GM12878 (cell line): ENCODE results near the gene MYMX. TPM values are rescaled to one million over a fixed set of nuclear protein-coding genes. Genes with fewer than 3 reads are reported as not detected.

Experiments used
- ATF7 ChIP-seq: fragments of 450-650 bp; IDR thresholded peaks from 2 replicates; pipeline ENCODE4 v1.6.1; 2016; ENCODE audit warnings: low read depth, mild to moderate bottlenecking
- BHLHE40 ChIP-seq, 2 experiments: fragments of 450-650 bp in 1 of 2; IDR thresholded peaks; 2 replicates each; pipeline ENCODE4 v1.6.1; 2011 to 2017; ENCODE audit warnings: low read depth in 2 of 2, borderline replicate concordance in 1 of 2, improper control_type of control experiment in 1 of 2, low read length in 1 of 2, mild to moderate bottlenecking in 1 of 2
- CHD1 ChIP-seq: IDR thresholded peaks from 2 replicates; pipeline ENCODE4 v1.6.1; 2012; ENCODE audit warnings: low read depth, low read length, improper control_type of control experiment
- EED ChIP-seq: sonication (generic); IDR thresholded peaks from 2 replicates; pipeline ENCODE4 v1.6.1; 2016; ENCODE audit warnings: antibody characterized with exemption, low read depth
- ETV6 ChIP-seq, 2 experiments: fragments of 450-650 bp in 1 of 2; IDR thresholded peaks in 1 of 2; conservative IDR thresholded peaks in 1 of 2; 2 replicates each; pipeline ENCODE4 v1.6.1; 2014; ENCODE audit warnings: antibody characterized with exemption in 1 of 2, borderline replicate concordance in 1 of 2, low read depth in 1 of 2, mild to moderate bottlenecking in 1 of 2, moderate library complexity in 1 of 2
- IKZF2 ChIP-seq, 2 experiments: fragments of 450-650 bp; IDR thresholded peaks; 2 replicates each; pipeline ENCODE4 v1.6.1; 2017; ENCODE audit warnings: mild to moderate bottlenecking in 2 of 2, moderate library complexity in 2 of 2
- MTA2 ChIP-seq: fragments of 450-650 bp; IDR thresholded peaks from 2 replicates; pipeline ENCODE4 v1.6.1; 2016; ENCODE audit warnings: low read depth, mild to moderate bottlenecking, moderate library complexity
- MYB ChIP-seq: fragments of 150-350 bp; IDR thresholded peaks from 2 replicates; pipeline ENCODE4 v1.6.1; 2014; ENCODE audit warnings: mild to moderate bottlenecking, low read depth, low read length, borderline replicate concordance
- NFIC ChIP-seq: IDR thresholded peaks from 2 replicates; pipeline ENCODE4 v1.6.1; 2012; ENCODE audit warnings: low read depth, mild to moderate bottlenecking, inconsistent platforms, low read length, moderate library complexity
- NR2F1 ChIP-seq: fragments of 450-650 bp; conservative IDR thresholded peaks from 2 replicates; pipeline ENCODE4 v1.6.1; 2017; ENCODE audit warnings: mild to moderate bottlenecking
- PBX3 ChIP-seq: IDR thresholded peaks from 2 replicates; pipeline ENCODE4 v1.6.1; 2011; ENCODE audit warnings: mild to moderate bottlenecking, low read depth, low read length, moderate library complexity; ENCODE audit not compliant: insufficient replicate concordance
- POLR2AphosphoS2 ChIP-seq: IDR thresholded peaks from 2 replicates; pipeline ENCODE4 v1.6.1; 2011; ENCODE audit warnings: low read depth, mild to moderate bottlenecking, low read length, improper control_type of control experiment, moderate library complexity
- POU2F2 ChIP-seq: IDR thresholded peaks from 3 replicates; pipeline ENCODE4 v1.6.1; 2011; ENCODE audit warnings: low read depth, mild to moderate bottlenecking, low read length, borderline replicate concordance
- RAD51 ChIP-seq: fragments of 450-650 bp; IDR thresholded peaks from 2 replicates; pipeline ENCODE4 v1.6.1; 2016; ENCODE audit warnings: moderate library complexity, mild to moderate bottlenecking, inconsistent platforms
- RFX5 ChIP-seq: IDR thresholded peaks from 2 replicates; pipeline ENCODE4 v1.6.1; 2011; ENCODE audit warnings: low read depth, low read length, improper control_type of control experiment
- TCF7 ChIP-seq: IDR thresholded peaks from 2 replicates; pipeline ENCODE4 v1.6.1; 2014; ENCODE audit warnings: antibody characterized with exemption, borderline replicate concordance
- USF1 ChIP-seq: IDR thresholded peaks from 2 replicates; pipeline ENCODE4 v1.6.1; 2011; ENCODE audit warnings: borderline replicate concordance, low read depth, mild to moderate bottlenecking, moderate library complexity, mixed read lengths, low read length; ENCODE audit not compliant: insufficient read depth; ENCODE audit errors: extremely low read length
- YY1 ChIP-seq: IDR thresholded peaks from 2 replicates; pipeline ENCODE4 v1.6.1; 2011; ENCODE audit warnings: low read depth, mild to moderate bottlenecking, low read length
- polyA plus RNA-seq, 11 experiments: library from polyadenylated mRNA; depleted of rRNA in 4 of 11; unstranded in 6 of 11; stranded (reverse) in 5 of 11; fragments of >200 nt; fragmentation: Nextera tagmentation in 4 of 11; fragmentation: Illumina TruSeq in 1 of 11; extraction: Ambion mirVana in 4 of 11; extraction: Trizol in 1 of 11; gene quantifications; 1 replicate in 1 of 11; 2 replicates in 10 of 11; pipeline versions ENCODE4 v1.2.1 to v1.2.3, GENCODE V29; 2011 to 2016; ENCODE audit warnings: inconsistent platforms in 2 of 11, missing spikeins in 2 of 11, low read depth in 1 of 11
- total RNA-seq, 4 experiments: library from RNA; depleted of rRNA in 3 of 4; stranded (reverse); fragments of >200 nt in 3 of 4; fragmentation: Illumina TruSeq in 1 of 4; extraction: Trizol in 1 of 4; gene quantifications; 2 replicates each; pipeline versions ENCODE4 v1.2.1 to v1.2.3, GENCODE V29; 2013 to 2021
- TF ChIP-seq, protein P1 (sequence below): fragments of 450-650 bp; IDR thresholded peaks from 2 replicates; pipeline ENCODE4 v1.6.1; 2017; ENCODE audit warnings: mild to moderate bottlenecking, moderate library complexity
- TF ChIP-seq, protein P2 (sequence below): IDR thresholded peaks from 2 replicates; pipeline ENCODE4 v1.6.1; 2011; ENCODE audit warnings: low read depth, mild to moderate bottlenecking, low read length, moderate library complexity, borderline replicate concordance; ENCODE audit errors: extremely low read depth

Gene MYMX
- total and polyA plus RNA-seq, 10 of the 15 experiments (the other 5 are each of a cell fraction or from before 2014, with no cell fraction given): not detected

DNA sequence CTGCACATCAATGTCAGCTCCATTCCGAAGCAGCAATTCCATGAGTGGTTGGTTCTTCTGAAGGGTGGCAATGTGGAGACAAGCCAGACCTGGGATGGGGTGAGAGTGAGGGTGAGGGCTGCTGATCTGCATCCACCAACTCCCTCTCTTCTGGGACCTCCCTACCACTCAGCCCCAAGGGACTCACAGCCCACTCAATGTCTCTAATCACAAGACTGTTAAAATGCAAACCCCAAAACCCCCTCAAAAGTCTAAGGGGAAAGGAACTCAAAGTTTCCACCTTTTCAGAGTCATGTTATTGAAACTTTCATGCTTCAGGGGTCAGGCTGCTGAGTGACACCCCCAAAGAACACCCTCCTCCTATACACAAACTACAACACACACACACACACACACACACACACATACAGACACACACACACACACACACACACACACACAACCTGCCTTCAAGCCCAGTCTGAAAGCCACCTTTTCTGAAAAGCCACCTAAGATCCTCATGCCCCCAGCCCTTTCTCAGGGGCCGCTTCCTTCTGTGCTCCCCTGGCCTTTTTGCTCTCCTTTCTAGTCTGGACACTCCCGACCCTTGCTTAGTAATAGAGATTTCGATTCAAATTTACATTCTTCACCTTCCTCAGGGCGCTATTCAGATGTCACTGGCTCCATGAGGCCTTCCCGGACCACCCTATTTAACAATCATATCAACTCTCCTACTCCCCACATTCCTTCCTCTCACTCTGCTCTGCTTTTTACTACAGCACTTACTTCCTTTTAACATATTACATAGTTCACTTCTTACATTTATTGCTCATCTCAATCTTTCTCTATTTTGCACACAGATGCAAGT, 43.9 kb downstream of the MYMX start (continued):
- TF ChIP-seq, protein P1, sequence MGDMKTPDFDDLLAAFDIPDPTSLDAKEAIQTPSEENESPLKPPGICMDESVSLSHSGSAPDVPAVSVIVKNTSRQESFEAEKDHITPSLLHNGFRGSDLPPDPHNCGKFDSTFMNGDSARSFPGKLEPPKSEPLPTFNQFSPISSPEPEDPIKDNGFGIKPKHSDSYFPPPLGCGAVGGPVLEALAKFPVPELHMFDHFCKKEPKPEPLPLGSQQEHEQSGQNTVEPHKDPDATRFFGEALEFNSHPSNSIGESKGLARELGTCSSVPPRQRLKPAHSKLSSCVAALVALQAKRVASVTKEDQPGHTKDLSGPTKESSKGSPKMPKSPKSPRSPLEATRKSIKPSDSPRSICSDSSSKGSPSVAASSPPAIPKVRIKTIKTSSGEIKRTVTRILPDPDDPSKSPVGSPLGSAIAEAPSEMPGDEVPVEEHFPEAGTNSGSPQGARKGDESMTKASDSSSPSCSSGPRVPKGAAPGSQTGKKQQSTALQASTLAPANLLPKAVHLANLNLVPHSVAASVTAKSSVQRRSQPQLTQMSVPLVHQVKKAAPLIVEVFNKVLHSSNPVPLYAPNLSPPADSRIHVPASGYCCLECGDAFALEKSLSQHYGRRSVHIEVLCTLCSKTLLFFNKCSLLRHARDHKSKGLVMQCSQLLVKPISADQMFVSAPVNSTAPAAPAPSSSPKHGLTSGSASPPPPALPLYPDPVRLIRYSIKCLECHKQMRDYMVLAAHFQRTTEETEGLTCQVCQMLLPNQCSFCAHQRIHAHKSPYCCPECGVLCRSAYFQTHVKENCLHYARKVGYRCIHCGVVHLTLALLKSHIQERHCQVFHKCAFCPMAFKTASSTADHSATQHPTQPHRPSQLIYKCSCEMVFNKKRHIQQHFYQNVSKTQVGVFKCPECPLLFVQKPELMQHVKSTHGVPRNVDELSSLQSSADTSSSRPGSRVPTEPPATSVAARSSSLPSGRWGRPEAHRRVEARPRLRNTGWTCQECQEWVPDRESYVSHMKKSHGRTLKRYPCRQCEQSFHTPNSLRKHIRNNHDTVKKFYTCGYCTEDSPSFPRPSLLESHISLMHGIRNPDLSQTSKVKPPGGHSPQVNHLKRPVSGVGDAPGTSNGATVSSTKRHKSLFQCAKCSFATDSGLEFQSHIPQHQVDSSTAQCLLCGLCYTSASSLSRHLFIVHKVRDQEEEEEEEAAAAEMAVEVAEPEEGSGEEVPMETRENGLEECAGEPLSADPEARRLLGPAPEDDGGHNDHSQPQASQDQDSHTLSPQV: peak; percentile 73; the same call in 1 of the 2 replicates
- TF ChIP-seq, protein P2, sequence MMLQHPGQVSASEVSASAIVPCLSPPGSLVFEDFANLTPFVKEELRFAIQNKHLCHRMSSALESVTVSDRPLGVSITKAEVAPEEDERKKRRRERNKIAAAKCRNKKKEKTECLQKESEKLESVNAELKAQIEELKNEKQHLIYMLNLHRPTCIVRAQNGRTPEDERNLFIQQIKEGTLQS: no peak
- TF ChIP-seq POLR2AphosphoS2: peak; percentile 80
- TF ChIP-seq PBX3: peak; percentile 83
- TF ChIP-seq NFIC: no peak
- no peak for TF ChIP-seq USF1
- TF ChIP-seq NR2F1: peak; percentile 68
- TF ChIP-seq TCF7: no peak
- TF ChIP-seq ETV6 (conservative IDR thresholded peaks at IDR 0.05 in 1 of 2, IDR thresholded peaks at IDR 0.05 in 1 of 2; ENCODE audit: borderline replicate concordance in 1 of 2, low read depth in 1 of 2): no peak
- peak; percentile 69; the same call in 1 of the 3 replicates for TF ChIP-seq POU2F2
- peak; percentile 96 for TF ChIP-seq ATF7
- TF ChIP-seq YY1: no peak
- TF ChIP-seq EED: 0 out of 2 replicates have a peak, but pooled peaks have one; percentile 28
- peak; percentile 48; the same call in 1 of the 2 replicates for TF ChIP-seq MYB
- TF ChIP-seq RFX5: no peak
- TF ChIP-seq RAD51: peak; percentile 58
- TF ChIP-seq CHD1: peak; percentile 25; the same call in 1 of the 2 replicates
- TF ChIP-seq MTA2: peak; percentile 93
- TF ChIP-seq IKZF2 (IDR thresholded peaks at IDR 0.05): peak; percentile 93 to 97; a peak in 3 of 4 replicates
- TF ChIP-seq BHLHE40 (IDR thresholded peaks at IDR 0.05; ENCODE audit: borderline replicate concordance in 1 of 2, low read depth in 2 of 2, low read length in 1 of 2): peak; percentile 69 to 72; a peak in 2 of 4 replicates
